DMS79 treated with DMSO at 0.1 percent for 48 hours (cell line): ENCODE data around the gene RHOT1.
"Not testable (repeated sequence)": the region's sequence is repeated elsewhere in the genome, so short reads cannot be mapped to it uniquely, and the experiment has no call there.

ENCODE experiments used
- DNase-seq: peaks from one replicate; lab custom pipeline; 2025; lab: John Stamatoyannopoulos, UW

The RHOT1 gene

DNA sequence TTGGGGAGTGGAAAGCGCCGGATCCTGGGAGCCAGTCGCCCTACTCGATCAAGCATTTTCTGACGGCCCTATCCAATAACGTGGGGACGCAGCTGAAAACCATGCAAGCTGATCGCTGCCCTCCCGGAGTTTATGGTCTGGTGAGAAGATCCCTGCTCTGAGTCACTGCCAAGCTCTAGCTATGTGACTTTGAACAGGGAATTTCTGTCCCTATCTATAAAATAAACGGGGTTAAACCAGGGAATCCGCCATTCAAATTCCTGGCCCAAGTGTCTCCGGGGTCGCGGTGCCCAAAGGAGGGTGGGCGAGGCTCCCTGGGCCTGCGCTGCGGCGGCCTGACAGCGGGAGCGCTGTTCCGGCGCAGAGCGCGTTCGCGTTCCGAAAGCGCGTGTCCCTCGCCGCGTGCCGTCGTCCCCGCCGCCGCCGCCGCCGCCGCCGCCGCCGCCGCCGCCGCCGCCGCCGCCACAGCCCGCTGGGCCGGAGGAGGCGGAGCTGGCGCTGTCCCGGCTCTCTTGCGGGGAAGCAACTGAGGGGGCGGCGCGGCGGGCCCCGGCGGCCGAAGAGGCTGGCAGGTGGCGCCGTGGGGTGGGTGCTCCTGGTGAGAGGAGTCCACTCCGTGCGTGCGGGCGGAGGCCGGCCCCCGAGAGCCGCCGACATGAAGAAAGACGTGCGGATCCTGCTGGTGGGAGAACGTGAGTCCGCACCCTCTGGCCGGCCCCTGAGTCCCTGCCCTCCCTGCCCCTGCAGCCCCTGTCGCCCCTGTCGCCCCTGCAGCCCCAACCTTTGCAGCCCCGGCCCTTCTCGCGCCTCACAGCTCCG is at the start of gene RHOT1:
TSS of gene RHOT1 (plus strand) at position 465 of the 819 bp plus-strand sequence. CDS start at position 656, 191 bp downstream.
- peak; percentile 88 for DNase-seq

DNA sequence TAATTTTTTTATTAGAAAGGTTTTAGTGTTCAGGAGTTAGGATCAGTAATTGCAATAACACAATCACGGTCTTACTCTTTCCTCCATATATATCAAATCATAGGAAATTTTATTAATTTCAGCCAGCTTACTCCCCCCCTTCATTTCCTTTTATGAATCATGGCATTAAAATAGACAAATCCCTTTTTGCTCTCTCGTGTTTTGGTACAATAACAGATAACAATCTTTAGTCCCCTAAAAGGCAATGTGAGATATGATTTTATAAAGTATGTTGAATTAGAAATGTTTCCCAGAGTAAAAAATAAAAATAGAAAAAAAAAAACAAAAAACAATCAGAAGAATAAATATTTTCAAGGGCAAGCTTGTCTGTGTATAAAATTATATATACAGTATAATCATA is 42.6 kb upstream of the RHOT1 start:
- DNase-seq, result no peak

- DNase-seq, result not testable (repeated sequence)
These were observed 42.0 kb upstream of the RHOT1 start for GRCh38 chr17:32100323-32100722.

DNA sequence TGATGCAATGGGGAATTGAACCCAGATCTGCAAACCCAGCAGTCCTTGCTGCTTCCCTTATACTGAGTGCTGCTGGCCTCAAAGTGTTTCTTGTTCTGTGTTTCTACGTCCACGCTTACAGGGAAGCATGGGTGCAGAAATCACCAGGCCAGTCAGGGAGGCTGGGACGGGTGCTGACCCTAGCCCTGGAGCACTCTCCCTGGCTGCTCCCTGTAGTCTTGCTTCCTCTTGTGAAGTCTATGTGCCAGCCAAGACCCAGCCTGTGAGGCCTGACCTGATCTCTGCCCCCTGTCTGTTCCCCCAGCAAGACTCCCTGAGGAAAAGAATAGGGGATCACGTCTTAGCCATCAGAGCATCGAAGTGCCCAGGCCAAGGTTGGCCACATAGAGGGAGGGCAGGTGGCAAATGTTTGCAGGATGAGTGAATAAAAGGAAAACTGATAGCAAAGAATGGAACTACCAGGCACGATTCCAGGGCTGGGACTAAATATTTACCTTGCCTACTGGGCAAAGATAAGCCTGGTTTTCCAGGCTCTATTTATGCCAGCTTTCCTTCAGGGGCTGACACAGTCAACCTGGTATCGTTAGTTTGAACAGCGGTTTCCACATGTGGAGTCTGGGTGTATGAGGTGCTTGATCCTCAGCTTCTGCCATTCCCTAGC is 41.2 kb upstream of the RHOT1 start:
- DNase-seq, result no peak

- no peak for DNase-seq
These were observed 40.1 kb upstream of the RHOT1 start for GRCh38 chr17:32102172-32102571.

DNA sequence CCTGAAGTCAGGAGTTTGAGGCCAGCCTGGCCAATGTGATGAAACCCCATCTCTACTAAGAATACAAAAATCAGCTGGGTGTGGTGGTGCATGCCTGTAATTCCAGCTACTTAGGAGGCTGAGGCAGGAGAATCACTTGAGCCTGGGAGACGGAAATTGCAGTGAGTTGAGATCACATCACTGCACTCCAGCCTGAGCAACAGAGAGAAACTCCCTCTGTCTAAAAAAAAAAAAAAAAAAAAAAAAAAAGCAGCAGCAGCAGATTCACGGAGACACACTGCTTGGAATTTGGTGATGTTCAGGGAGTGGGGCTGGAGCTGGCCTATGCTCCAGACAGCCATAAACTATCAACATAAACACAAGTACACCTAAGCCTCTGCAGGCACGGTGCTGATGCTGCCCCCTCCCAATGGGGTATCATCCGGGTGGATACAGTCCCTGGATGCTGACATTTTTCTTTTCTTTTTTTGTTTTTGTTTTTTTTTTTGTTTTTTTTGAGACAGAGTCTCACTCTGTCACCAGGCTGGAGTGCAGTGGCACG is 39.6 kb upstream of the RHOT1 start:
- DNase-seq, result no peak

DNA sequence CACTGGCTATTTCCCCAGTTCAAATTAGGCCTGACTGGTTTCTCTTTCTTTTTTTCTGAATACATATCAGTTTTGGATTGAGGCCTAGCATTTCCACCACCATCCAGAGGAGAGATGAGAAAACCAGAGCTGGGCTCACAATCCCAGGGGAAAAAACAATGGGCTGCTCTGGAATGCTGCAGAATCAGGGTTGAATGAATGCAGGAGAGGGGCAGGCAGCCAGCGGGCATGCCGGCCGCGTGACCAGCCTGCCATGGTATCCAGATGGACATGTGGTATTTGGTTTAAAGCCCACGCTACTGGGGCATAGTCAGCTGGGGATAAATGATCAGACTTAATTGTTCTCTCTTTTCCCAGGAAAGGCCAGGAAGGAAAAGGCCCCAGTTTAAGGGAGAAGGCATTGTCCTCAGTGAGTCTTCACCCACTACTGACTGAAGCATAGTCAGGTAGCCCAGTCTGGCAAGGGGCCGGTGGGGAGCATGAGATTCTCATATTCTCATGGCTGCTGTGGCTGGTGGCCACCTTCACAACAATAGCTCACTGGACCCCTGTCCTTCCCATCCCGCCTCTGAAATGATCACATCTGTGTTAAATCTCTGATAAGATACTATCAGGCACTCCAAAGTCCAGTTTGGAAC is 38.7 kb upstream of the RHOT1 start:
- DNase-seq, result no peak

DNA sequence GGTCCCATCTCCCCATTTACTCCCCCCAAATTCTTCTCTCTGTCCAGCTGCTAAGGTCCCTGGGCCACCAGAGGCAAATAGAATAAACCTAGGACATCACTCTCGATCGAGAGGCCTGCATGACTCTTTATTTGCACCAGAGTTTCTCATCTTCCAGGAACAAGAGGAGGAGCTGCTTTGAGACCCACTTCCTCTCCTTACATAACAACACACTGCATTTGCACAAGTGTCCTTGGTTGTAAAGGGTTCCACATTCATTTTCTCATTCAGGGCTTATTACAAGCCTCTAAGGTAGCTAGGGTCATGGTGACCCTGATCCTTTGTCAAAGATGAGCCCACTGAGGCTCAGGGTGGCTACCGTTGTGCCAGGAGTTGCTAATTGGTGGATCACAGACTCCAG is 38.1 kb upstream of the RHOT1 start:
- DNase-seq, result no peak

- DNase-seq, result not testable (repeated sequence)
These were observed 35.8 kb upstream of the RHOT1 start for GRCh38 chr17:32106471-32106981.

GRCh38 chr17:32107194-32107593 is 35.1 kb upstream of the RHOT1 start:
- DNase-seq, result not testable (repeated sequence)

GRCh38 chr17:32110596-32110995 is 31.7 kb upstream of the RHOT1 start:
- no peak for DNase-seq

DNA sequence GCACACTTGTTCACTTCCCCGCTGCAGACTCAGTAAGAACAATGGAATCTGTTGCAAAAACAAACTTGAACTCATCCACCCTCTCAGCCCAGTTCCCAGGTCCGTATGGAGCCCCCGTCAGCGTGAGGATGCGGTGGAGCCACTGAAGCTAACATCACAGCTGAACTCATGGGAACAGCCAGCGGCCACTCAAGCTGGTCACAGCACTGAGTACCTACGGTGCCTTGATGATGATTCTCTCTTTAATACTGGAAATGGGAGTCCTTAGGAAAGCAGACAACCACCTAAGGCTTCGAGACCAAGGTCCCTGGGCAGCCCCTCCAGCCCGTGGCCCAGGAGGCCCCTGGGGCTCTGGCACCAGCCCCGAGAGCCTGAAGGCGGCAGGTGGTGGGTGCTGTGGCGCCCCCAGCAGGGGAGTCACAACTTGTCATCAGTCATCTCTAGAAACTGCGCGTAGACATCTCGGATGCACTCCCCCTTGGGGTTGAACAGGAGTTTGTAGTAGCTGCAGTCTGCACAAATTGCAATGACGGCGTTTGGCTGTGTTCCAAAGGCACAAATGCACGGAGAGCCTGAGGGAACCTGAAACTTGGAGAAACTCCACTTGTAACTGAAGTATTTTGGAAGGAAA is 31.0 kb upstream of the RHOT1 start:
- peak; percentile 66 for DNase-seq

DNA sequence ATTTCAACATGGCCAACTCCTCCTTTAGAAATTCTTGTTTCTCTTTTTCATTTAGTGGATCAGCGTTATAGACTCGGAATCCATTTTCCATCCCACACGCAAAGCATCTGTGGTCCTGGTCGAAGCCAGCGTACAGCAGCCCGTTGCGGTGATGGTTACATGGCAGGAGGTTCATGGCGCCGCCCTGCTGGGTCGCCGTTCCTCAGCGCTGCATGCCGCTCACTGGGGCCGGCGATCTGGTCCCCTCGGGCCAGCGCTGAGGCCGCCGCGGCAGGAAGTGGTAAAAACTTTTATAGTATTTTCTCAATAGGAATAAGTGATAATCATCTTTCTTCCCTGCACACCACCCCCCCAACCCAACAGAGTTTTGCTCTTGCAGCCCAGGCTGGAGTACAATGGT is 29.9 kb upstream of the RHOT1 start:
- no peak for DNase-seq

DNA sequence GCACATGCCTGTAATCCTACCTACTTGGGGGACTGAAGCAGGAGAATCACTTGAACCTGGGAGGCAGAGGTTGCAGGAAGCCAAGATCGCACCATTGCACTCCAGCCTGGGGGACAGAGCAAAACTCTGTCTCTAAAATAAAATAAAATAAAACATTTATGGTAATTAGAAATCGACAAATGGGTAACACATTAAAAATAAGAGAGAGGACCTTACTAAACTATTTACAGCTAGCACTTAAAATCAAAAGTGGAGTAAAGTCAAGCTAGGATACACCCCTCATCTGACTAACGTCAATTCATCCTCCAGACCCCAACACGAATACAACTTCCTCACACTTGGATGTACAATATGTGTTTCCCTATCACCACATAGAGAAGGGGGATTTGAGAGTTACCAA is 27.8 kb upstream of the RHOT1 start:
- DNase-seq, result peak; percentile 30

GRCh38 chr17:32115546-32115945 is 26.8 kb upstream of the RHOT1 start:
- not testable (repeated sequence) for DNase-seq

GRCh38 chr17:32116937-32117336 is 25.4 kb upstream of the RHOT1 start:
- DNase-seq, result peak; percentile 6

DNA sequence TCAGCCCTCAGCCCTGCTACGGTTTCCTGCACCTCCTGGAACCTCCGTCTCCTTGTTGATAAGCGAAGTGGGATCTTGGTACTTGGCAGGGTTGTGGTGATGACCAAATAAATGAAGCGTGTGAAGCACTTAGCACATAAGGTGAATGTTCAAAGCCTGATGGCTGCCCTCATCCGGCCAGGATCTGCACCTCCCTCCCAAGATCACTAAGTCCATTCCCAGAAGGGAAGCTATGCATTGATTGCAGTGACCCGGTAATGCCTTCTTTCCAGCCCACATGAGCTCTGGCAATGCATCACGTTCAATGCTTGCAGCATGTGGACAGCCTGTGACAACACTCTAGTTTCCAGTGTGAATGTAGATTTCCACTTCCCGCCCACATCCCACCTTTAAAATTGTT is 24.9 kb upstream of the RHOT1 start:
- DNase-seq, result no peak

- not testable (repeated sequence) for DNase-seq
These were observed 24.2 kb upstream of the RHOT1 start for GRCh38 chr17:32118088-32118487.

- no peak for DNase-seq
These were observed 23.5 kb upstream of the RHOT1 start for GRCh38 chr17:32118835-32119234.

- no peak for DNase-seq
These were observed 22.2 kb upstream of the RHOT1 start for GRCh38 chr17:32120141-32120540.

GRCh38 chr17:32120716-32121115 is 21.6 kb upstream of the RHOT1 start:
- DNase-seq, result no peak

GRCh38 chr17:32123782-32124181 is 18.5 kb upstream of the RHOT1 start:
- DNase-seq, result no peak
